Fibroblast of villous mesenchyme (primary cell): ENCODE data around the gene STK33. TPM values are rescaled to one million over a fixed set of nuclear protein-coding genes. Genes with fewer than 3 reads are reported as not detected.
A peak's percentile ranks its signal among the peaks of the same experiment; 100 is the strongest.

Experiments
- DNase-seq: peaks from one replicate; pipeline ENCODE4 v3.0.0-alpha.2; 2010; ENCODE audit warnings: low read depth
- H3K4me3 ChIP-seq: 2 replicates; pipeline ENCODE4 v1.5.1; 2011; ENCODE audit warnings: low read depth, mild to moderate bottlenecking, low read length
- CTCF ChIP-seq: IDR thresholded peaks from 2 replicates; pipeline ENCODE4 v1.5.1; 2012; ENCODE audit warnings: low read depth, mild to moderate bottlenecking, low read length; ENCODE audit not compliant: insufficient read depth
- total RNA-seq: library from RNA; depleted of rRNA; stranded (reverse); fragments of >200 nt; gene quantifications from 2 replicates; pipeline ENCODE4 v1.2.3, GENCODE V29; 2012

The STK33 gene
- total RNA-seq, 1 donor, result 5.6 TPM

- H3K4me3 ChIP-seq, result no peak overlapping the region
- no peak for TF ChIP-seq CTCF
- no peak for DNase-seq
Observed at GRCh38 chr11:8415195-8415594, 178.8 kb downstream of the STK33 start.

GRCh38 chr11:8408151-8408941 is 185.7 kb downstream of the STK33 start:
- H3K4me3 ChIP-seq, result no peak overlapping the region
- TF ChIP-seq CTCF, result no peak
- DNase-seq, result no peak

- peak; percentile 13 for DNase-seq
- H3K4me3 ChIP-seq, result no peak overlapping the region
- no peak for TF ChIP-seq CTCF
Observed at GRCh38 chr11:8403310-8403709, 190.7 kb downstream of the STK33 start.

GRCh38 chr11:8392886-8393285 is 201.1 kb downstream of the STK33 start:
- H3K4me3 ChIP-seq, result no peak overlapping the region
- DNase-seq, result no peak
- no peak for TF ChIP-seq CTCF

GRCh38 chr11:8392166-8392565 is 201.9 kb downstream of the STK33 start:
- no peak for TF ChIP-seq CTCF
- no peak for DNase-seq

GRCh38 chr11:8390851-8391612 is 203.0 kb downstream of the STK33 start:
- H3K4me3 ChIP-seq, result no peak overlapping the region
- DNase-seq, result no peak
- no peak for TF ChIP-seq CTCF

More at GRCh38 chr11:8392166-8392565, 201.9 kb downstream of the STK33 start:
- H3K4me3 ChIP-seq, result no peak overlapping the region
